Osteoblast (primary cell): ENCODE data around the gene GBX1. TPM values are rescaled to one million over a fixed set of nuclear protein-coding genes. Genes with fewer than 3 reads are reported as not detected.

Experiments
- DNase-seq: peaks from one replicate; pipeline ENCODE4 v3.0.0; 2011; ENCODE audit warnings: low spot score, mixed read lengths; ENCODE audit not compliant: insufficient read length; ENCODE audit errors: missing footprints
- H2AFZ ChIP-seq: 2 replicates; pipeline ENCODE4 v1.6.0; 2011; ENCODE audit warnings: mild to moderate bottlenecking, low read length
- H3K27ac ChIP-seq: 2 replicates; pipeline ENCODE4 v1.5.1; 2011; ENCODE audit warnings: mild to moderate bottlenecking, low read depth, low read length, moderate library complexity
- H3K27me3 ChIP-seq: 2 replicates; pipeline ENCODE4 v1.6.0; 2012; ENCODE audit warnings: mild to moderate bottlenecking, control low read depth, inconsistent platforms, low read length, moderate library complexity; ENCODE audit not compliant: insufficient read depth
- H3K36me3 ChIP-seq: 2 replicates; pipeline ENCODE4 v1.5.1; 2011; ENCODE audit warnings: mild to moderate bottlenecking, low read length, control low read depth, moderate library complexity; ENCODE audit not compliant: insufficient read depth
- H3K4me1 ChIP-seq: 2 replicates; pipeline ENCODE4 v1.5.1; 2011; ENCODE audit warnings: mild to moderate bottlenecking, low read length, control low read depth, moderate library complexity; ENCODE audit not compliant: insufficient read depth
- H3K4me2 ChIP-seq: 2 replicates; pipeline ENCODE4 v1.6.0; 2011; ENCODE audit warnings: mild to moderate bottlenecking, low read length; ENCODE audit not compliant: insufficient read depth
- H3K4me3 ChIP-seq: fragments of 200-600 bp; sonication (generic); 3 replicates; pipeline ENCODE4 v1.5.1; 2012; ENCODE audit warnings: mild to moderate bottlenecking, low read length, inconsistent platforms; ENCODE audit not compliant: insufficient read depth
- H3K79me2 ChIP-seq: 2 replicates; pipeline ENCODE4 v1.6.0; 2012; ENCODE audit warnings: mild to moderate bottlenecking, low read length, control low read depth, inconsistent platforms; ENCODE audit not compliant: insufficient read depth
- H3K9me3 ChIP-seq: 2 replicates; pipeline ENCODE4 v1.5.1; 2011; ENCODE audit warnings: low read depth, low read length, control low read depth
- H4K20me1 ChIP-seq: 2 replicates; pipeline ENCODE4 v1.6.0; 2012; ENCODE audit warnings: mild to moderate bottlenecking, low read length, control low read depth; ENCODE audit not compliant: insufficient read depth
- CTCF ChIP-seq: IDR thresholded peaks from 2 replicates; pipeline ENCODE4 v1.5.1; 2011; ENCODE audit warnings: mild to moderate bottlenecking, low read depth, low read length, moderate library complexity; ENCODE audit errors: extremely low read depth
- total RNA-seq: library from RNA; depleted of rRNA; stranded (reverse); fragments of >200 nt; gene quantifications from 2 replicates; pipeline ENCODE4 v1.2.3, GENCODE V29; 2012

Gene GBX1
- total RNA-seq, 1 donor, result not detected

- Histone ChIP-seq H2AFZ (no peak overlapping the region), H3K27ac (no peak overlapping the region), H3K9me3 (no peaks in the 10 kb centered on the region), H3K27me3 (no peaks in the 10 kb centered on the region), H4K20me1 (peaks cover 16% of the 10 kb centered on the region), H3K79me2 (no peaks in the 10 kb centered on the region), H3K4me3 (no peak overlapping the region), H3K36me3 (peaks cover 37% of the 10 kb centered on the region), H3K4me2 (no peak overlapping the region), H3K4me1 (no peaks in the 10 kb centered on the region)
- peak; percentile 76 for DNase-seq
- no peak for TF ChIP-seq CTCF
These were observed 33.3 kb downstream of the GBX1 start for GRCh38 chr7:151133986-151134742.

- no peak overlapping the region for H3K27ac ChIP-seq
- TF ChIP-seq CTCF, result no peak
- H3K4me3 ChIP-seq, result no peak overlapping the region
- no peak overlapping the region for H3K4me2 ChIP-seq
- DNase-seq, result peak; percentile 65
- H3K4me1 ChIP-seq, result no peaks in the 10 kb centered on the region
- H3K36me3 ChIP-seq, result peaks cover 37% of the 10 kb centered on the region
- H3K9me3 ChIP-seq, result no peaks in the 10 kb centered on the region
- H4K20me1 ChIP-seq, result peaks cover 16% of the 10 kb centered on the region
- no peak overlapping the region for H2AFZ ChIP-seq
- no peaks in the 10 kb centered on the region for H3K27me3 ChIP-seq
- H3K79me2 ChIP-seq, result no peaks in the 10 kb centered on the region
These were observed 34.1 kb downstream of the GBX1 start for GRCh38 chr7:151133266-151133985.

DNA sequence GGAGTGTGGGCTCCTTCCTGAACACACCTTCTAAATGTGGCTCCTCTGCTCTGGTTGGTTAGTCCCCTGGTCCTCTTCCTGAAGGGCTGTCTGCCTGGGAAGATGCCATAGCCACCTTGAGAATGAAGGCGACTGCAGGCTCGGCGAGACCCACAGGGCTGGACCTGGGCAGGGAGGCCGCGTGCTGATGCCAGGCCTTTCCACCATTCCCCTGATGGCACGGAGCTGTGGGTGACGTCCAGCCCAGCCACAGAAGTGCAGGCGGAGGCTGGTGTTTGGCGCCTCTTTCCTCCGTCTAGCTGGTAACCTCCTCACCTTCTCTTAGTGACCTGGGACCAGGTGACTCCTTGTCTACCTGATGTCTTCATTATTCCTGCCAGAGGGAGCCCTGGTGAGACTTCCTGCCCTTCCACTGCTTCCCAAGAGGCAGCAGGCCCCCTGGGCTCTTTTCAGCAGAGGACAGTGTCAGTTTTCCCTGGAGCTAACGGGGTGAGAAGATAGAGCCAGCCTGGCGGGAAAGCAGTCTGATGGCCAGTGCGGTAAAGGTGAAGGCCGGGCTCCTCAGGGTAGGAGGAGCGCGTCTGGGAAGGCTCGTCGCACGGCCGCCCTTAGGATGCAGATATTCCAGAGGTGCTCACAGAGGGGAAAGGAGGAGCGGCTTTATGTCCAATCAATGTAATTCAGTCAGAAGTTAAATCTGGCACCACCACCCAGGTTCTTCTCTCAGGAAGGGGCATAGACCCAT is 34.9 kb downstream of the GBX1 start:
- H3K36me3 ChIP-seq, result peaks cover 39% of the 10 kb centered on the region
- no peaks in the 10 kb centered on the region for H3K4me1 ChIP-seq
- no peak overlapping the region for H2AFZ ChIP-seq
- no peak overlapping the region for H3K4me2 ChIP-seq
- H4K20me1 ChIP-seq, result peaks cover 16% of the 10 kb centered on the region
- H3K27me3 ChIP-seq, result no peaks in the 10 kb centered on the region
- no peaks in the 10 kb centered on the region for H3K9me3 ChIP-seq
- no peak overlapping the region for H3K27ac ChIP-seq
- DNase-seq, result peak; percentile 79
- H3K4me3 ChIP-seq, result no peak overlapping the region
- H3K79me2 ChIP-seq, result no peaks in the 10 kb centered on the region
- TF ChIP-seq CTCF, result no peak
